GM23338 (cell line): ENCODE measurements around the gene SOS2. TPM values are rescaled to one million over a fixed set of nuclear protein-coding genes. Genes with fewer than 3 reads are reported as not detected.

ENCODE experiments used
- CREB1 ChIP-seq: fragments of 250-450 bp; sonication (Bioruptor Pico); IDR thresholded peaks from 2 replicates; pipeline ENCODE4 v1.5.0; 2020; ENCODE audit warnings: low read depth, mild to moderate bottlenecking, moderate library complexity
- ETS1 ChIP-seq: IDR thresholded peaks from 2 replicates; pipeline ENCODE4 v1.6.1; 2016; ENCODE audit warnings: antibody characterized with exemption
- EZH2 ChIP-seq: fragments of 200-600 bp; sonication (generic); IDR thresholded peaks from one replicate; pipeline ENCODE4 v1.8.0; 2017; ENCODE audit warnings: antibody characterized with exemption, mild to moderate bottlenecking, low read depth; ENCODE audit not compliant: unreplicated experiment
- STAT1 ChIP-seq: IDR thresholded peaks from one replicate; pipeline ENCODE4 v1.6.1; 2016; ENCODE audit warnings: antibody characterized with exemption; ENCODE audit not compliant: unreplicated experiment
- ZNF114 ChIP-seq: fragments of 250-450 bp; sonication (Bioruptor Pico); IDR thresholded peaks from 2 replicates; pipeline ENCODE4 v1.5.0; 2020; ENCODE audit warnings: mild to moderate bottlenecking, moderate library complexity
- ZNF331 ChIP-seq: fragments of 250-450 bp; sonication (Bioruptor Pico); IDR thresholded peaks from 2 replicates; pipeline ENCODE4 v1.5.0; 2020; ENCODE audit warnings: low read depth, mild to moderate bottlenecking, moderate library complexity
- ZNF462 ChIP-seq: fragments of 250-450 bp; sonication (Bioruptor Pico); IDR thresholded peaks from 2 replicates; pipeline ENCODE4 v1.5.0; 2020; ENCODE audit warnings: mild to moderate bottlenecking, moderate library complexity
- polyA plus RNA-seq: library from polyadenylated mRNA; unstranded; fragments of >200 nt; fragmentation: Nextera tagmentation; extraction: Ambion mirVana; gene quantifications from 2 replicates; pipeline ENCODE4 v1.2.1, GENCODE V29; 2016
- total RNA-seq: library from RNA; depleted of rRNA; stranded (reverse); fragments of >200 nt; shearing (Covaris generic); gene quantifications from 2 replicates; pipeline ENCODE4 v1.2.3, GENCODE V29; 2014
- TF ChIP-seq, protein P1 (sequence below), 2 experiments: fragments of 200-600 bp in 1 of 2; sonication (generic) in 1 of 2; conservative IDR thresholded peaks; 2 replicates each; pipeline versions ENCODE4 v1.5.1 to v1.6.1; 2016 to 2017; ENCODE audit warnings: antibody characterized with exemption in 2 of 2, low read depth in 2 of 2, mild to moderate bottlenecking in 2 of 2, moderate library complexity in 1 of 2

SOS2 gene
- total and polyA plus RNA-seq, 2 experiments from 2014 or later, result 3.5 to 11.4 TPM

DNA sequence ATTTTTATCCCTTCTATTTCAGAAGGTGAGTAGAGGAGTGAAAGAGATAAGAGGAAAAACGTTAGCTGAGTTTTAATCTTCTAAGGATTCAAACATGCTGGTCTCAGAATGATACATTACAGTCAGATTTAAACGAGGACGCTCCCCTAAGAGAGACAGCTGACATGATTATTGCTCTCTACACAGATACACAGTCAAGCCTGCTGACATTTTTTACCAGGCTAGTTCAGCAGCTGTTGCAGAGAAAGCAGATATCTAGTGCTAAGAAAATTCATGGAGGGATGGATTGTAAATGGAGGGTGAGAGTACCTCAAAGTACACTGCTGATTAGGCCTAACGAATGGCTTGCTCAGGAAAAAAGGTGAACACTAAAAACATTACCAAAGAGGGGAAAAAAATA lies 31.9 kb upstream of the SOS2 start (continued):
- TF ChIP-seq ZNF462 (CRISPR knock-in tag) (no peak), ETS1 (no peak), ZNF331 (no peak), EZH2 (no peak), CREB1 (CRISPR knock-in tag) (no peak), ZNF114 (CRISPR knock-in tag) (no peak), STAT1 (no peak)
- TF ChIP-seq, protein P1, sequence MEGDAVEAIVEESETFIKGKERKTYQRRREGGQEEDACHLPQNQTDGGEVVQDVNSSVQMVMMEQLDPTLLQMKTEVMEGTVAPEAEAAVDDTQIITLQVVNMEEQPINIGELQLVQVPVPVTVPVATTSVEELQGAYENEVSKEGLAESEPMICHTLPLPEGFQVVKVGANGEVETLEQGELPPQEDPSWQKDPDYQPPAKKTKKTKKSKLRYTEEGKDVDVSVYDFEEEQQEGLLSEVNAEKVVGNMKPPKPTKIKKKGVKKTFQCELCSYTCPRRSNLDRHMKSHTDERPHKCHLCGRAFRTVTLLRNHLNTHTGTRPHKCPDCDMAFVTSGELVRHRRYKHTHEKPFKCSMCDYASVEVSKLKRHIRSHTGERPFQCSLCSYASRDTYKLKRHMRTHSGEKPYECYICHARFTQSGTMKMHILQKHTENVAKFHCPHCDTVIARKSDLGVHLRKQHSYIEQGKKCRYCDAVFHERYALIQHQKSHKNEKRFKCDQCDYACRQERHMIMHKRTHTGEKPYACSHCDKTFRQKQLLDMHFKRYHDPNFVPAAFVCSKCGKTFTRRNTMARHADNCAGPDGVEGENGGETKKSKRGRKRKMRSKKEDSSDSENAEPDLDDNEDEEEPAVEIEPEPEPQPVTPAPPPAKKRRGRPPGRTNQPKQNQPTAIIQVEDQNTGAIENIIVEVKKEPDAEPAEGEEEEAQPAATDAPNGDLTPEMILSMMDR (conservative IDR thresholded peaks at IDR 0.05; ENCODE audit: low read depth in 2 of 2), result no peak
